ENCODE data around the gene FITM1.

FITM1 gene

GRCh38 chr14:24167469-24168114, 37.1 kb downstream of the FITM1 start:
- no peak for TF ChIP-seq CTCF (IDR thresholded peaks at IDR 0.05)

- TF ChIP-seq CTCF (IDR thresholded peaks at IDR 0.05) = no peak
Observed at GRCh38 chr14:24171422-24172260, 41.2 kb downstream of the FITM1 start, which contains the start of gene REC8. REC8 (plus strand) TSS chr14:24172080; CDS start chr14:24172553, 473 bp downstream.

- TF ChIP-seq CTCF (IDR thresholded peaks at IDR 0.05) = no peak
Observed at GRCh38 chr14:24172261-24172860, 41.9 kb downstream of the FITM1 start.

GRCh38 chr14:24172871-24173281, 42.4 kb downstream of the FITM1 start:
- no peak for TF ChIP-seq CTCF (IDR thresholded peaks at IDR 0.05)

- no peak for TF ChIP-seq CTCF (IDR thresholded peaks at IDR 0.05)
Observed at GRCh38 chr14:24176599-24176998, 46.1 kb downstream of the FITM1 start.

GRCh38 chr14:24177041-24177825, 46.8 kb downstream of the FITM1 start:
- TF ChIP-seq CTCF (IDR thresholded peaks at IDR 0.05) = no peak

- no peak for TF ChIP-seq CTCF (IDR thresholded peaks at IDR 0.05)
Observed at GRCh38 chr14:24177891-24178290, 47.4 kb downstream of the FITM1 start.
